ENCODE results near the gene HNRNPA0. TPM values are rescaled to one million over a fixed set of nuclear protein-coding genes. Genes with fewer than 3 reads are reported as not detected.

Gene HNRNPA0
- total and polyA plus RNA-seq, 2 donors (not counting 3 experiments of a cell fraction or from before 2014, with no cell fraction given) = 16.0 to 37.5 TPM

DNA sequence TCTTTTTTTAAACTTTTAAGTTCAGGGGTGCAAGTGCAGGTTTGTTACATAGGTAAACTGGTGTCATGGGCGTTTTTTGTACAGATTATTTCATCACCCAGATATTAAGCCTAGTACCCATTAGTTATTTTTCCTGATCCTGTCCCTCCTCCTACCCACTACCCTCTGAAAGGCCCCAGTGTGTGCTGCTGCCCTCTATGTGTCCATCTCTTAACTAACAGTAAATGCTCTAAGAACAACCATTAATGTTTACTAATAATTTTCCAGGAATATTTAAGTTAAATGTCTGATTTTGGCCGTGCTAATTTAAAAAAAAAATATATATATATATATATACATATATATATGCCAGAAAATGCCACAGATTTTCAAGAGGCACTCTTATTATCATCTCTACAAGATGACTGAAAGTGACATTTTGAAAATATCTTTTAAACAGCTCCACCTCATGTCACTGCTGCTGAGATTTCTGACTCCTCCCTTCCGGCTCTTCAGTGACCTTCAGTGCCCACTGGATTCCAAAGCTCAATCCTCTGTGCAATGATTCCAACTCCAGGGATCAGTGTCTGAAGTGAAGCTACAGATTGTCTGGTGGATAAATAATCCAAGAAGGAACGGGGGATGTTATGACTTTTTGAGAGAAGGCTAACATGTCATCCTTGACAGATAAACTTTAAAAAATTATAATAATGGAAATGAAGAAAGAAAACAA lies 46.7 kb upstream of the HNRNPA0 start:
- Histone ChIP-seq H3K36me3 (ENCODE audit: control insufficient read depth in 2 of 2, extremely low read depth in 1 of 2, insufficient read depth in 2 of 2, low read length in 2 of 2) (no peaks in the 10 kb centered on the region), H2AFZ (ENCODE audit: low read depth, low read length) (no peak overlapping the region), H3K9ac (replicated peaks; ENCODE audit: extremely low read depth, insufficient read depth, low read length) (no peak overlapping the region), H3K4me2 (ENCODE audit: insufficient read depth, low read length) (no peak overlapping the region), H3K9me3 (replicated peaks; ENCODE audit: control insufficient read depth, insufficient read depth, low read length) (no peaks in the 10 kb centered on the region), H3K9me1 (replicated peaks; ENCODE audit: control insufficient read depth, extremely low read depth, insufficient read depth, low read length) (no peaks in the 10 kb centered on the region), H3K79me2 (ENCODE audit: control insufficient read depth, insufficient read depth, low read length) (no peaks in the 10 kb centered on the region), H3K27ac (ENCODE audit: insufficient read depth, low read depth, low read length) (no peak overlapping the region), H3K4me3 (replicated peaks in 1 of 3; ENCODE audit: insufficient read depth in 1 of 3, low read depth in 1 of 3, low read length in 3 of 3) (no peak overlapping the region), H3K4me1 (ENCODE audit: control insufficient read depth, extremely low read depth, insufficient read depth, low read length) (no peaks in the 10 kb centered on the region), H4K20me1 (replicated peaks; ENCODE audit: control insufficient read depth, extremely low read depth, insufficient read depth, low read length) (no peaks in the 10 kb centered on the region), H3K27me3 (ENCODE audit: control insufficient read depth in 2 of 2, insufficient read depth in 2 of 2, low read length in 2 of 2) (peaks cover 14 to 15% of the 10 kb centered on the region in 2 experiments)
- ChIA-PET POLR2A (no interaction called here), CTCF (interaction anchor here (0.7 to 1.9 kb wide), 3 partner anchors 22 to 171 kb away, joined by 3 to 9 read pairs (median 4); no protein-coding TSS in a partner anchor)
- dilution Hi-C loops (cut with MboI; ENCODE audit: extremely low pct_ligation_motif_present, low sequenced_read_pairs) (no loop called here), intact Hi-C loops (cut with micrococcal nuclease) (no loop called here)
- TF ChIP-seq GATA2 (IDR thresholded peaks at IDR 0.05; ENCODE audit: insufficient read depth, insufficient read length, low read depth, low read length) = no peak
- no peak for TF ChIP-seq EZH2 (IDR thresholded peaks at IDR 0.05; ENCODE audit: borderline replicate concordance, low read depth, low read length, severe bottlenecking)
- TF ChIP-seq, protein P1, sequence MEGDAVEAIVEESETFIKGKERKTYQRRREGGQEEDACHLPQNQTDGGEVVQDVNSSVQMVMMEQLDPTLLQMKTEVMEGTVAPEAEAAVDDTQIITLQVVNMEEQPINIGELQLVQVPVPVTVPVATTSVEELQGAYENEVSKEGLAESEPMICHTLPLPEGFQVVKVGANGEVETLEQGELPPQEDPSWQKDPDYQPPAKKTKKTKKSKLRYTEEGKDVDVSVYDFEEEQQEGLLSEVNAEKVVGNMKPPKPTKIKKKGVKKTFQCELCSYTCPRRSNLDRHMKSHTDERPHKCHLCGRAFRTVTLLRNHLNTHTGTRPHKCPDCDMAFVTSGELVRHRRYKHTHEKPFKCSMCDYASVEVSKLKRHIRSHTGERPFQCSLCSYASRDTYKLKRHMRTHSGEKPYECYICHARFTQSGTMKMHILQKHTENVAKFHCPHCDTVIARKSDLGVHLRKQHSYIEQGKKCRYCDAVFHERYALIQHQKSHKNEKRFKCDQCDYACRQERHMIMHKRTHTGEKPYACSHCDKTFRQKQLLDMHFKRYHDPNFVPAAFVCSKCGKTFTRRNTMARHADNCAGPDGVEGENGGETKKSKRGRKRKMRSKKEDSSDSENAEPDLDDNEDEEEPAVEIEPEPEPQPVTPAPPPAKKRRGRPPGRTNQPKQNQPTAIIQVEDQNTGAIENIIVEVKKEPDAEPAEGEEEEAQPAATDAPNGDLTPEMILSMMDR (IDR thresholded peaks at IDR 0.05; ENCODE audit: extremely low read depth in 1 of 2, insufficient read depth in 1 of 2, low read depth in 1 of 2, low read length in 2 of 2) = no peak
- TF ChIP-seq JUN (IDR thresholded peaks at IDR 0.05; ENCODE audit: borderline replicate concordance, insufficient read depth, insufficient read length, low read depth) = no peak
- TF ChIP-seq, protein P2, sequence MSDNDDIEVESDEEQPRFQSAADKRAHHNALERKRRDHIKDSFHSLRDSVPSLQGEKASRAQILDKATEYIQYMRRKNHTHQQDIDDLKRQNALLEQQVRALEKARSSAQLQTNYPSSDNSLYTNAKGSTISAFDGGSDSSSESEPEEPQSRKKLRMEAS (IDR thresholded peaks at IDR 0.05; ENCODE audit: insufficient read depth, insufficient read length) = no peak
- TF ChIP-seq POLR2A (IDR thresholded peaks at IDR 0.05; ENCODE audit: low read depth, low read length) = no peak
- TF ChIP-seq FOS (IDR thresholded peaks at IDR 0.05; ENCODE audit: borderline replicate concordance, insufficient read depth, low read length) = no peak
- TF ChIP-seq MYC (IDR thresholded peaks at IDR 0.05; ENCODE audit: low read depth, low read length) = no peak
- no peak for TF ChIP-seq POLR2AphosphoS5 (IDR thresholded peaks at IDR 0.05; ENCODE audit: insufficient read depth, low read depth, low read length)
- FAIRE-seq (no peak), DNase-seq (ENCODE audit: low read depth, low spot score) (no peak)
- BruUV-seq (replicated peaks) = no TSS peak
